ENCODE data around the gene LLGL2.

Gene LLGL2

DNA sequence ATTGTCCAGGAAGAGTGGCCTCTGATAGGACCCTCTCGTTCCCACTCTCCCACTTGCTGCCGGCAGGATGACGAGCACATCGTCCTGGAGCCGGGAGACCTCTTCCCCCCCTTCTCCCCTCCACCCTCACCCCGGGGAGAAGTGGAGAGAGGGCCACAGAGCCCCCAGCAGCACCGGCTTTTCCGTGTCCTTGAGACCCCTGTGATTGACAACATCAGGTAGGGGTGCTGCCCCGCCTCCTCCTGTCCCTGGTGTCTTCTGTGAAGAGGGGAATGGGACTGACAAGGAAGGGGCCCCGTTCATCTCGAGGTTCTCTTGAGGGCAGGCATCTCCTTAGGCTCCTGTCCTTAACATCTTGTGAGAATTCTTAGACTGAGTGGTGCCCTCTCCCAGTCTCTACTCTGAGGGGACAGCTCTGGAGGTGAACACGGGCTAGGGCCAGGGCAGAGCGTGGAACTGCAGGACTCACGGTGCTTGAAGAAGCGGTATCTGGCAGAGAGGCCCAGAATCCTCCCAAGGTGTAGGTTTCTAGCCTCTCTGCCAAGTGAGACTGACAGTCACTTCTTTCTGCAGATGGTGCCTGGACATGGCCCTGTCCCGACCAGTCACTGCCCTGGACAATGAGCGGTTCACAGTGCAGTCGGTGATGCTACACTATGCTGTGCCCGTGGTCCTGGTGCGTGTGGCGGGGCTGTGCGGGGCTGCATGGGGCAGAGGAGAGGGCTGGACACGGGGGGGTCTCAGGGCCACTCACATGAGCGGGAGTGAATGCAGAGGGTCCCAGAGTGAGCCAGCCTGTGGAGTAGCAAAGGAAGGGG, 36.6 kb upstream of the LLGL2 start:
- in situ Hi-C loops (cut with MboI; ENCODE audit: low pct_unique_long_range_greater_than_20kb, low sequenced_read_pairs, unreplicated experiment), result no loop called here
- no peak for TF ChIP-seq CTCF (IDR thresholded peaks at IDR 0.05; ENCODE audit: extremely low read depth, insufficient read depth, missing control alignments)
- DNase-seq (ENCODE audit: low spot score), result no peak

DNA sequence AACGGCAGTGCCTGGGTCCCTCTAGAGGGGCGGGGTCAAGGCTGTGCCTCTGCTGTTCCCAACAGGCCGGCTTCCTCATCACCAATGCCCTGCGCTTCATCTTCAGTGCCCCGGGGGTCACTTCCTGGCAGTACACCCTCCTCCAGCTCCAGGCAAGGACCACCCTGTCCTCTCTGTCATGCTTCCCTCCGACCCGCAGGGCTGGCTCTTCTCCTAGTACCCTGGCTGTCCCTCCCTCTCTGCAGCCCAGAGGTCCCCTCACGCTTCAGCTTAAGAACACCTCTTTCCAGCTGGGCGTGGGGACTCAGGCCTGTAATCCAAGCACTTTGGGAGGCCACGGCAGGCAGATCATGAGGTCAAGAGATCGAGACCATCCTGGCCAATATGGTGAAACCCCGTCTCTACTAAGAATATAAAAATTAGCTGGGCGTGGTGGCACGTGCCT, 36.0 kb upstream of the LLGL2 start:
- in situ Hi-C loops (cut with MboI; ENCODE audit: low pct_unique_long_range_greater_than_20kb, low sequenced_read_pairs, unreplicated experiment), result no loop called here
- DNase-seq (ENCODE audit: low spot score), result no peak
- no peak for TF ChIP-seq CTCF (IDR thresholded peaks at IDR 0.05; ENCODE audit: extremely low read depth, insufficient read depth, missing control alignments)

GRCh38 chr17:75490173-75490743, 35.2 kb upstream of the LLGL2 start:
- TF ChIP-seq CTCF (IDR thresholded peaks at IDR 0.05; ENCODE audit: extremely low read depth, insufficient read depth, missing control alignments), result no peak
- in situ Hi-C loops (cut with MboI; ENCODE audit: low pct_unique_long_range_greater_than_20kb, low sequenced_read_pairs, unreplicated experiment), result no loop called here

DNA sequence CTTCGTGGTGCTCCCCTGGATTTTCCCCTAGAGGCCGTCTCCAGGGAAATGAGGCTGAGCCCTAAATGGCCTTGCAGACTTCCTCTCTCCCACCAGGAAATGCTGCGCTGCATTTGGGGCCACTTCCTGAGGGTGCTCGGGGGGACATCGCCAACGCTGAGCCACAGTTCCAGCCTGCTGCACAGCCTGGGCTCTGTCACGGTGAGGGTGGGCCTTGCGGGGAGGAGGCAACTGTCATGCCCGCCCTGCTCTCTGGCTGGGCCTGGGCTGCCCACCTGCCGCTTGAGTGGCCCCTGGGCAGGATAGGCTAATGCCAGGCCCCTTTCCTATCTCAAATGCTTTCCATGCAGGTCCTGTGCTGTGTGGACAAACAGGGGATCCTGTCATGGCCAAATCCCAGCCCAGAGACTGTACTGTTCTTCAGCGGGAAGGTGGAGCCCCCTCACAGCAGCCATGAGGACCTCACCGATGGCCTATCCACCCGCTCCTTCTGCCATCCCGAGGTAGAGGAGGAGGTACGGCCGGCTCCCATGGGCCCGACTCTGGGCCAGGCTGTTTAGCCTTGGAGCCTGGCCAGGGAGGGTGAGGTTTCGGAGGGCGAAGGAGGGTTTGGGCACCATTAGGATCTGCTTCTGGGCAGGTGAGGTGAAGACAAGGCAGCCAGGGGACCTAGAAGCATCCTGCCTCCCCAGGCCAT, 34.4 kb upstream of the LLGL2 start:
- in situ Hi-C loops (cut with MboI; ENCODE audit: low pct_unique_long_range_greater_than_20kb, low sequenced_read_pairs, unreplicated experiment), result no loop called here
- DNase-seq (ENCODE audit: low spot score), result no peak
- TF ChIP-seq CTCF (IDR thresholded peaks at IDR 0.05; ENCODE audit: extremely low read depth, insufficient read depth, missing control alignments), result no peak

More at GRCh38 chr17:75490173-75490743, 35.2 kb upstream of the LLGL2 start:
- DNase-seq (ENCODE audit: low spot score), result no peak

GRCh38 chr17:75491680-75492079, 33.8 kb upstream of the LLGL2 start:
- no peak for DNase-seq (ENCODE audit: low spot score)
- in situ Hi-C loops (cut with MboI; ENCODE audit: low pct_unique_long_range_greater_than_20kb, low sequenced_read_pairs, unreplicated experiment), result no loop called here
- TF ChIP-seq CTCF (IDR thresholded peaks at IDR 0.05; ENCODE audit: extremely low read depth, insufficient read depth, missing control alignments), result no peak

GRCh38 chr17:75492555-75493168, 32.8 kb upstream of the LLGL2 start:
- no peak for DNase-seq (ENCODE audit: low spot score)
- in situ Hi-C loops (cut with MboI; ENCODE audit: low pct_unique_long_range_greater_than_20kb, low sequenced_read_pairs, unreplicated experiment), result no loop called here

More at GRCh38 chr17:75492555-75493168, 32.8 kb upstream of the LLGL2 start:
- TF ChIP-seq CTCF (IDR thresholded peaks at IDR 0.05; ENCODE audit: extremely low read depth, insufficient read depth, missing control alignments), result no peak
